Ovary (tissue), 9 donors: ENCODE results near the gene COL28A1. TPM values are rescaled to one million over a fixed set of nuclear protein-coding genes. Genes with fewer than 3 reads are reported as not detected.

Source experiments
- DNase-seq, 5 donors: peaks; one replicate each; pipeline ENCODE4 v3.0.0-alpha.2; 2019 to 2020
- H3K27ac ChIP-seq, 2 donors: fragments of 200-600 bp; one replicate each; pipeline versions ENCODE4 v1.5.1 to v1.8.0; 2019 to 2022
- H3K27me3 ChIP-seq: fragments of 200-600 bp; one replicate; pipeline ENCODE4 v1.8.0; 2022
- H3K36me3 ChIP-seq: fragments of 200-600 bp; sonication (generic); one replicate; pipeline ENCODE4 v1.5.1; 2019
- H3K4me1 ChIP-seq: one replicate; pipeline ENCODE4 v1.8.1; 2013; ENCODE audit warnings: mild to moderate bottlenecking, moderate library complexity; ENCODE audit not compliant: insufficient read depth
- H3K4me3 ChIP-seq: fragments of 200-600 bp; sonication (generic); one replicate; pipeline ENCODE4 v1.5.1; 2017
- H3K9me3 ChIP-seq, 2 donors: fragments of 200-600 bp in 1 of 2; sonication (generic) in 1 of 2; one replicate each; pipeline versions ENCODE4 v1.5.1 to v1.8.1; 2013 to 2019; ENCODE audit warnings: mild to moderate bottlenecking in 1 of 2, moderate library complexity in 1 of 2
- CTCF ChIP-seq, 3 donors: fragments of 450-650 bp in 2 of 3; fragments of 200-600 bp in 1 of 3; IDR thresholded peaks; one replicate each; pipeline versions ENCODE4 v1.5.1 to v1.8.0; 2016 to 2022; ENCODE audit warnings: antibody characterized with exemption in 3 of 3, mild to moderate bottlenecking in 1 of 3
- EP300 ChIP-seq: sonication (generic); formaldehyde crosslinking; IDR thresholded peaks from one replicate; pipeline ENCODE4 v1.6.1; 2017; ENCODE audit warnings: antibody characterized with exemption
- POLR2A ChIP-seq: fragments of 450-650 bp; IDR thresholded peaks from one replicate; pipeline ENCODE4 v1.6.1; 2017; ENCODE audit warnings: antibody characterized with exemption, mild to moderate bottlenecking, moderate library complexity
- WGBS, 3 donors: extraction: QIAGEN DNeasy Blood & Tissue Kit in 1 of 3; methylation state at CpG; one replicate each; pipeline versions ENCODE4 v1.1.5 to v1.1.7; 2013 to 2017; 5-methylcytosine and 5-hydroxymethylcytosine counted together
- intact Hi-C, 4 donors: fragments of 100-400 bp; cut with DNase I; formaldehyde crosslinking; loops; one replicate each; pipeline versions ENCODE4 v1.11.0 to v1.15.1; 2022 to 2023
- polyA plus RNA-seq, 2 donors: library from polyadenylated mRNA; stranded (reverse); fragments of 200-250 nt in 1 of 2; fragments of 350-450 nt in 1 of 2; fragmentation: Illumina TruSeq in 1 of 2; extraction: RNeasy Lipid Tissue Mini Kit (QIAGEN cat#74804) in 1 of 2; gene quantifications; one replicate each; pipeline ENCODE4 v1.2.3, GENCODE V29; 2013 to 2014
- total RNA-seq, 7 donors: library from RNA; depleted of rRNA in 2 of 7; stranded (reverse); fragments of >200 nt in 2 of 7; fragmentation: NEBNext Ultra II Directional in 3 of 7; extraction: Animal tissue kit (Norgen Biotek cat#: 25700) in 3 of 7; gene quantifications; one replicate each; pipeline versions ENCODE4 v1.1.0 to v1.2.4, GENCODE V29; 2016 to 2023
- donor health status: DM: no; HTN: no; CAD: no; lungs with moderate emphysema.
- donor health status: DM: no; HTN: no; CAD: no.
- donor health status: Bipolar disorder and iron deficiency.
- donor health status: DM: yes; HTN: yes; CAD: no.
- donor health status: DM: no; HTN: no; CAD: no.
- donor health status: DM: yes; HTN: yes; CAD: no.

COL28A1 gene
- total and polyA plus RNA-seq, 9 donors: 0.29 to 4.2 (median 1.4) TPM

GRCh38 chr7:7449055-7449454, 86.6 kb downstream of the COL28A1 start:
- TF ChIP-seq EP300: no peak
- no peak for TF ChIP-seq POLR2A
- no peak for TF ChIP-seq CTCF (IDR thresholded peaks at IDR 0.05)
- intact Hi-C loops: no loop called here
- Histone ChIP-seq H3K36me3 (no peaks in the 10 kb centered on the region), H3K4me1 (no peaks in the 10 kb centered on the region), H3K27me3 (no peaks in the 10 kb centered on the region), H3K4me3 (no peak overlapping the region), H3K9me3 (no peaks in the 10 kb centered on the region), H3K27ac (no peak overlapping the region)
- WGBS, 3 donors: 89 to 96% (median 91%) methylated on average over 1 of the region's 1 CpG
- no peak for DNase-seq

- H3K27me3 ChIP-seq: no peaks in the 10 kb centered on the region
- no peaks in the 10 kb centered on the region for H3K4me1 ChIP-seq
- no peaks in the 10 kb centered on the region for H3K36me3 ChIP-seq
- no peak for TF ChIP-seq CTCF (IDR thresholded peaks at IDR 0.05)
- no peak for TF ChIP-seq POLR2A
- TF ChIP-seq EP300: no peak
- intact Hi-C loops: no loop called here
- H3K9me3 ChIP-seq: no peaks in the 10 kb centered on the region
- DNase-seq: no peak
- no peak overlapping the region for H3K4me3 ChIP-seq
- H3K27ac ChIP-seq: no peak overlapping the region
Observed at GRCh38 chr7:7446616-7447015, 89.1 kb downstream of the COL28A1 start.

- Histone ChIP-seq H3K9me3 (no peaks in the 10 kb centered on the region), H3K27me3 (no peaks in the 10 kb centered on the region), H3K27ac (no peak overlapping the region), H3K36me3 (no peaks in the 10 kb centered on the region), H3K4me1 (no peaks in the 10 kb centered on the region), H3K4me3 (no peak overlapping the region)
- no peak for TF ChIP-seq CTCF (IDR thresholded peaks at IDR 0.05)
- TF ChIP-seq POLR2A: no peak
- TF ChIP-seq EP300: no peak
- 29 to 37% (median 31%) methylated on average over 3 of the region's 3 CpGs for WGBS, 3 donors
- intact Hi-C loops: no loop called here
- no peak for DNase-seq
Observed at GRCh38 chr7:7443806-7444350, 91.8 kb downstream of the COL28A1 start.

DNA sequence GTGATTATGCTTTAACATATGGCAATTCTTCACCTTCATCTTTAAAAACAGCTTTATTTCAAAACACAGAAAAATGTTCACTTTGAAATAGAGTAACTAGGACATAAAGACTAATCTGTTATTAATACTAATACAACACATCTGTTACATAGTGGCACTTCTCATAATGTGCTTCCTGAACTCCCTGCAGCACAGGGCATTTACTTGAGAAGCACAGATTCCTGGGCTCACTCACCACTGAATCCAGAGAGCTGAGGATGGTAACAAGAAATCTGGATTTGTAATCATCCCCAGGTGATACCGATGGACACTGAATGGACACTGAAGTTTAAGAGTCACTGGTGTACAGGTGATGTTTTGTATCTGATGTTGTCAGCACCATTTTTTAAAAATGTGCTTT, 96.1 kb downstream of the COL28A1 start:
- H3K36me3 ChIP-seq: no peaks in the 10 kb centered on the region
- H3K4me3 ChIP-seq: no peak overlapping the region
- 95 to 97% (median 96%) methylated on average over 1 of the region's 1 CpG for WGBS, 3 donors
- H3K27me3 ChIP-seq: no peaks in the 10 kb centered on the region
- TF ChIP-seq POLR2A (no peak), EP300 (no peak), CTCF (IDR thresholded peaks at IDR 0.05) (no peak)
- intact Hi-C loops: no loop called here
- H3K9me3 ChIP-seq: no peaks in the 10 kb centered on the region
- no peak for DNase-seq
- peaks cover 1% of the 10 kb centered on the region for H3K4me1 ChIP-seq
- no peak overlapping the region for H3K27ac ChIP-seq
